SK-N-SH treated with all-trans-retinoic acid at 6 μM for 48 hours (cell line): ENCODE data around the gene VSTM4.

Experiments used
- ESRRG ChIP-seq: fragments of 250-450 bp; sonication (Bioruptor Pico); IDR thresholded peaks from 2 replicates; pipeline ENCODE4 v1.6.1; 2021; ENCODE audit warnings: mild to moderate bottlenecking
- PATZ1 ChIP-seq: fragments of 250-450 bp; sonication (Bioruptor Pico); IDR thresholded peaks from 2 replicates; pipeline ENCODE4 v1.8.0; 2020; ENCODE audit warnings: mild to moderate bottlenecking, moderate library complexity, borderline replicate concordance

- TF ChIP-seq ESRRG (CRISPR knock-in tag) (no peak), PATZ1 (CRISPR knock-in tag) (no peak)
These were observed 8.9 kb upstream of the VSTM4 start for GRCh38 chr10:49123981-49124950.
